ENCODE results near the gene CLMN. TPM values are rescaled to one million over a fixed set of nuclear protein-coding genes. Genes with fewer than 3 reads are reported as not detected.

Gene CLMN
- total RNA-seq, 6 experiments from 2014 or later = 0.02 TPM; not detected in 5

DNA sequence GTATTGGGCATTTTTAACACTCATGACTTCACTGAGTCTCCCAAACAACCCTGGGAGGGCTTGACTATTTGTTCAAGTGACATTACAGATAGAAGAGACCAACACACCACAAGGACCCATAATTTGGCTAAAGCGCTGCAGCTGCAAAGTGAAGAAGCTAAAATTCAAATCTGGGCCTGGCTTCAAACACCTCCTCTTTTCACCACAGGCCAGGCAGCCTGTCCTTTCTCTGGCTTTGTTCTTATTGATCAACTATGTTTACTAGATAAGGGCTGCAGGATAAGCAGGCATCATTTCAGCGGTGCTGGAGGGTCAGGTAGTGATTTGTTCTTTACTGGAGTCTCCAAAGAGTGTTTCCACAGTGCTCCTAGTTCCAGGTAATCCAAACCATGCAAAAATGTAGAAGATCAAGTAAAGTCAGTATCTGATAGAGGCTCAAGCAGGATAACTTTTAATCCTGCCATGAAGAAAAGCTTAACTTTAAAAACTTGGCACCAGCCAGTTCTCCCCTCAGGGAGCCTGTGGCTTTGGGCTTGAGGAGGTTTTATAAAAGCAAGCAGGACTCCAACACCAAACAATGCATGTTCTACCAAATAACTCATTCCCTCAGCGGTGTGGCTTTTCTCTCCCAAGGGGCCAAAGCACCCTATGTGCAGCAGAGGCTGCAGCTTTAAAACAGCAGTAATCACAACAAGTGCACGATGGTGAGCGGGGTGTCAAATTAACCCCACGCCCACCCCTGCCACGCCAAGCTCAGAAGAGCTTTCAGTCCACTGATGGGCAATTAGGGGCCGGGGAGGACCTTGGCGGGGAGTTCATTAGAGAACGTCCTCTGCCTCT lies 16.8 kb downstream of the CLMN start:
- H3K9me3 Mint-ChIP-seq = no peaks in the 10 kb centered on the region; the same call in 1 of the 2 replicates
- H3K27ac Mint-ChIP-seq = no peak overlapping the region
- no peaks in the 10 kb centered on the region; the same call in 1 of the 2 replicates for H3K36me3 Mint-ChIP-seq (ENCODE audit: low read depth)
- H3K4me3 Mint-ChIP-seq = no peak overlapping the region
- peaks cover 8% of the 10 kb centered on the region for H3K27me3 Mint-ChIP-seq (ENCODE audit: insufficient read depth)
- TF ChIP-seq, protein P1, sequence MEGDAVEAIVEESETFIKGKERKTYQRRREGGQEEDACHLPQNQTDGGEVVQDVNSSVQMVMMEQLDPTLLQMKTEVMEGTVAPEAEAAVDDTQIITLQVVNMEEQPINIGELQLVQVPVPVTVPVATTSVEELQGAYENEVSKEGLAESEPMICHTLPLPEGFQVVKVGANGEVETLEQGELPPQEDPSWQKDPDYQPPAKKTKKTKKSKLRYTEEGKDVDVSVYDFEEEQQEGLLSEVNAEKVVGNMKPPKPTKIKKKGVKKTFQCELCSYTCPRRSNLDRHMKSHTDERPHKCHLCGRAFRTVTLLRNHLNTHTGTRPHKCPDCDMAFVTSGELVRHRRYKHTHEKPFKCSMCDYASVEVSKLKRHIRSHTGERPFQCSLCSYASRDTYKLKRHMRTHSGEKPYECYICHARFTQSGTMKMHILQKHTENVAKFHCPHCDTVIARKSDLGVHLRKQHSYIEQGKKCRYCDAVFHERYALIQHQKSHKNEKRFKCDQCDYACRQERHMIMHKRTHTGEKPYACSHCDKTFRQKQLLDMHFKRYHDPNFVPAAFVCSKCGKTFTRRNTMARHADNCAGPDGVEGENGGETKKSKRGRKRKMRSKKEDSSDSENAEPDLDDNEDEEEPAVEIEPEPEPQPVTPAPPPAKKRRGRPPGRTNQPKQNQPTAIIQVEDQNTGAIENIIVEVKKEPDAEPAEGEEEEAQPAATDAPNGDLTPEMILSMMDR (IDR thresholded peaks at IDR 0.05) = no peak
- no peaks in the 10 kb centered on the region for H3K4me1 Mint-ChIP-seq (ENCODE audit: low read depth)
- DNase-seq = no peak

DNA sequence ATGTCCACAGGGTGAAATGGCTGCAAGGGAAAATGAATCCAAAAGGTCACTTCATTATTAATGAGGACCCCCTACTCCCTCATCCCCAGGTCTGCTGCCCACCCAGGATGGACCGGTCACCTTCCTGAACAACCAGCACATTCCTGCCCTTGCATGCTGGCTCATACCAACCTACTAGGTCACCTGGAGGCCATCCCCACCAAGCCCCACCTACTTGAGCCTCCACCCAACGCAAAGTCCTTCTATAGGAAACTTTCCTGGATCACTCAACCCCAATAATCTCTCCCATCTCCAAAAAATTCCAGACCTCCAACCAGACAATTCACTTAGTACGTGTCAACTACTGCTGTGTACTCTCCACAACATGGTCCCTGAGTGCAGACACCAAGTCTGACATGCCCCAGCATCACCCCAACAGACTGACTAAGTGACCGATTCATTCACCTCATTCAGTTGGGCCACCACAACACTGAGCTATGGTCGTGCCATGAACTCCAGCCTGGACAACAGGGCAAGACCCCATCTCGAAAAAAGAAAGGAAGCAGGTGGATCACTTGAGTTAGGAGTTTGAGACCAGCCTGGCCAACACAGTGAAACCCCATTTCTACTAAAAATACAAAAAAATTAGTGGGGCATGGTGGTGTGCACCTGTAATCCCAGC lies 18.1 kb downstream of the CLMN start:
- H3K4me3 Mint-ChIP-seq = no peak overlapping the region
- no peaks in the 10 kb centered on the region for H3K4me1 Mint-ChIP-seq (ENCODE audit: low read depth)
- no peak for DNase-seq
- H3K9me3 Mint-ChIP-seq = peaks cover 2% of the 10 kb centered on the region; the same call in 1 of the 2 replicates
- peaks cover 8% of the 10 kb centered on the region for H3K27me3 Mint-ChIP-seq (ENCODE audit: insufficient read depth)
- no peaks in the 10 kb centered on the region; the same call in 1 of the 2 replicates for H3K36me3 Mint-ChIP-seq (ENCODE audit: low read depth)
- H3K27ac Mint-ChIP-seq = no peak overlapping the region
- TF ChIP-seq, protein P1 (IDR thresholded peaks at IDR 0.05) = no peak

DNA sequence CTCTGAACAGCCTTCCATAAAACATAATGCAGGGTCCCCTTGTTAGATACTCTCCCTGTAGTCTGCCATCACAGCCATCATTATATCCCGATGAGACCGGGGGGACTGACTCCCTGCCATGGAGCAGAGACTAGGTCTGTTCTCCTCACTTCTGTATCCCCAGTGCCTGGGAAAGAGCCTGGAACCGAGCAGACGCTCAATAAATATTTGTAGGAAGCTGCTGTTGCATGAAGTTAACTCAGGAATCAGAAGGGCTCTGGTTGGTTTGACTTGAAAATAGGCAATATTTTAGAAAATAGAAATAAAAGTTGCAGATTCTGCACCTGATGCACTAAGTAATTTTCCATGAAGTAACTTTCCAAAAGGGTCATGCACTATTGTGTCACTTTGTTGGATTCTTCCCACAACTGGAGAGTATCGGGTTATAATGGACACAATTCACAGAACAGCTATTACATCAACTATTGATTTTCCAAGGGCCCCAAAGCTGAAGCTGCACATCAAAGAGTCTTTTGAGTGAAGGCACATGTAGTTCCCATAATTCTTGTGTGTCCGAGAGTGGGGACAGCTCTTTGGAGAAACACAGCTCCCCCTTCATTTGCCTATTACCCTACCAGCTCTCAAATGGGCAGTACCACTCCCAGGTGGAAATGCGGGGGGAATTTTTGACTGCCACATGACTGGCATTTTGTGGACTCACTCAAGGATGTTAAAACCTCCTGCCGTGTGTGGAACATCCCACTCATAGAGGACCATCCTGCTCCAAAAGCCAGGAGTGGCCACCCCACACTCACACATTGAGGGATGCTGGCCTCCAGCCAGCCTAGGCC lies 18.8 kb downstream of the CLMN start:
- no peak for DNase-seq
- H3K36me3 Mint-ChIP-seq (ENCODE audit: low read depth) = no peaks in the 10 kb centered on the region; the same call in 1 of the 2 replicates
- H3K27me3 Mint-ChIP-seq (ENCODE audit: insufficient read depth) = peaks cover 7% of the 10 kb centered on the region
- H3K27ac Mint-ChIP-seq = no peak overlapping the region
- H3K4me3 Mint-ChIP-seq = no peak overlapping the region
- TF ChIP-seq, protein P1 (IDR thresholded peaks at IDR 0.05) = no peak
- H3K4me1 Mint-ChIP-seq (ENCODE audit: low read depth) = no peaks in the 10 kb centered on the region
- peaks cover 4% of the 10 kb centered on the region; the same call in 1 of the 2 replicates for H3K9me3 Mint-ChIP-seq

DNA sequence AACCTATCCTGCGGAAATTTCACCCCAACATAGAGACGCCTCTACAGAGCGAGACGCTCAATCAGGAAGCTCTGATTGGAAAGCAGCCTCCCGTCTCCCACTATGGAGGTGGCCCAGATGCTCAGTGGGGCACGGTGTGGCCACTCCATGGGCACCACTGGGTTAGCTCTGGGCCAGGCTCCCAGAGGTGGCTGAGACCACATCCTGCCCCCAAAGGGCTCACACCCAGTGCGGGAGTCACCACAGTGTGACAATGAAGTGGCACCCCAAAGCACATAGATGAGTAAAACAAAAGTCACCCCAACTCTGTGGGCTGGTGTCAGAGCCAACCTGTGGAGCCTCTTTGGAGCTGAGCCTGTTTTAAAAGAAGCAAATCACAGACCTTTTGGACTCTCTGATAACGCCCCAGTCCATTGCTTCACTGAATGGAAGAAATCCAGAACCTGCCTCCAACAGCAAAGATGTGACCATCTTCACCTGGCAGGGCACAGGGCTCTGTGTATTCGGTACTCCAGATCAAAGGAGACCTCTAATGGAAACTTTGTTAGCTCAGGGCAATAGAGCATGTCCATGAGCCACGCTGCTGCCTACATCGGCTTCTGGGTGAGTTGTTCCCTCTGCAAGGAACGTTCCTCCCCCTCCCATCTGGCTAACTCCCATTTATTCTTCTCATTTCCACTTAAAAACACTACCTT lies 19.6 kb downstream of the CLMN start:
- no peaks in the 10 kb centered on the region; the same call in 1 of the 2 replicates for H3K36me3 Mint-ChIP-seq (ENCODE audit: low read depth)
- peaks cover 6% of the 10 kb centered on the region for H3K27me3 Mint-ChIP-seq (ENCODE audit: insufficient read depth)
- no peak overlapping the region for H3K27ac Mint-ChIP-seq
- H3K9me3 Mint-ChIP-seq = peaks cover 8% of the 10 kb centered on the region; the same call in 1 of the 2 replicates
- no peak for DNase-seq
- H3K4me3 Mint-ChIP-seq = no peak overlapping the region
- no peaks in the 10 kb centered on the region for H3K4me1 Mint-ChIP-seq (ENCODE audit: low read depth)
- TF ChIP-seq, protein P1 (IDR thresholded peaks at IDR 0.05) = no peak

DNA sequence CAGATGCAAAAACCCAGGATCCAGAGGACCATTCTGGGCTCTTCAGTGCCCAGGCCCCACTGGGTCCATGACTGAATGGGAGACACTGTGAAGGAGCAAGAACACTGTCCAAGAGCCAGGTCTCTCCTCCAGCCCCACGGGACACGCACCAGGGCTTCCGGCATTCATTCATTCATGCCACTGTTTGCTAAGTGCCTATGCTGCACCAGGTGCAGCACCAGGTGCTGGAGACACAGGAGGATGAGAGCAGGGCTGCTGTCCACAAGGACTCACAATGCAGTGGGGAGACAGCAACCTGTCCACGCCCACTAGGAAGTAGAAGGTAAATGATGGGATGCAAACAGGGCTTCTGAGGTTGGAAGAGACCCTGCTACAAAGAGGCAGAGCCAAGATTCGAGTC lies 20.4 kb downstream of the CLMN start:
- Mint-ChIP-seq H3K4me3 (no peak overlapping the region), H3K36me3 (ENCODE audit: low read depth) (no peaks in the 10 kb centered on the region; the same call in 1 of the 2 replicates), H3K9me3 (peaks cover 13% of the 10 kb centered on the region; the same call in 1 of the 2 replicates), H3K27me3 (ENCODE audit: insufficient read depth) (peaks cover 6% of the 10 kb centered on the region), H3K4me1 (ENCODE audit: low read depth) (no peaks in the 10 kb centered on the region), H3K27ac (no peak overlapping the region)
- TF ChIP-seq, protein P1 (IDR thresholded peaks at IDR 0.05) = no peak
- DNase-seq = no peak
